HEK293T (cell line): ENCODE data around the gene DNAAF5.

Experiments used
- ARNT ChIP-seq: fragments of 450-650 bp; IDR thresholded peaks from 2 replicates; pipeline ENCODE4 v1.6.1; 2017; ENCODE audit warnings: mild to moderate bottlenecking
- BHLHE40 ChIP-seq: fragments of 450-650 bp; IDR thresholded peaks from 2 replicates; pipeline ENCODE4 v1.6.1; 2016; ENCODE audit warnings: mild to moderate bottlenecking, moderate library complexity, borderline replicate concordance
- ELF4 ChIP-seq: fragments of 450-650 bp; IDR thresholded peaks from 2 replicates; pipeline ENCODE4 v1.6.1; 2017; ENCODE audit warnings: antibody characterized with exemption
- FOXA1 ChIP-seq: fragments of 450-650 bp; IDR thresholded peaks from 2 replicates; pipeline ENCODE4 v1.6.1; 2016; ENCODE audit warnings: mild to moderate bottlenecking
- FOXM1 ChIP-seq: fragments of 450-650 bp; IDR thresholded peaks from 2 replicates; pipeline ENCODE4 v1.6.1; 2017; ENCODE audit warnings: mild to moderate bottlenecking, borderline replicate concordance
- HDGF ChIP-seq: fragments of 450-650 bp; IDR thresholded peaks from 2 replicates; pipeline ENCODE4 v1.6.1; 2017; ENCODE audit warnings: antibody characterized with exemption, borderline replicate concordance
- NFRKB ChIP-seq: fragments of 450-650 bp; IDR thresholded peaks from 2 replicates; pipeline ENCODE4 v1.6.1; 2016; ENCODE audit warnings: mild to moderate bottlenecking, moderate library complexity
- SP1 ChIP-seq: fragments of 450-650 bp; IDR thresholded peaks from 2 replicates; pipeline ENCODE4 v1.6.1; 2017
- SUZ12 ChIP-seq: fragments of 450-650 bp; IDR thresholded peaks from 2 replicates; pipeline ENCODE4 v1.6.1; 2016; ENCODE audit warnings: mild to moderate bottlenecking

DNA sequence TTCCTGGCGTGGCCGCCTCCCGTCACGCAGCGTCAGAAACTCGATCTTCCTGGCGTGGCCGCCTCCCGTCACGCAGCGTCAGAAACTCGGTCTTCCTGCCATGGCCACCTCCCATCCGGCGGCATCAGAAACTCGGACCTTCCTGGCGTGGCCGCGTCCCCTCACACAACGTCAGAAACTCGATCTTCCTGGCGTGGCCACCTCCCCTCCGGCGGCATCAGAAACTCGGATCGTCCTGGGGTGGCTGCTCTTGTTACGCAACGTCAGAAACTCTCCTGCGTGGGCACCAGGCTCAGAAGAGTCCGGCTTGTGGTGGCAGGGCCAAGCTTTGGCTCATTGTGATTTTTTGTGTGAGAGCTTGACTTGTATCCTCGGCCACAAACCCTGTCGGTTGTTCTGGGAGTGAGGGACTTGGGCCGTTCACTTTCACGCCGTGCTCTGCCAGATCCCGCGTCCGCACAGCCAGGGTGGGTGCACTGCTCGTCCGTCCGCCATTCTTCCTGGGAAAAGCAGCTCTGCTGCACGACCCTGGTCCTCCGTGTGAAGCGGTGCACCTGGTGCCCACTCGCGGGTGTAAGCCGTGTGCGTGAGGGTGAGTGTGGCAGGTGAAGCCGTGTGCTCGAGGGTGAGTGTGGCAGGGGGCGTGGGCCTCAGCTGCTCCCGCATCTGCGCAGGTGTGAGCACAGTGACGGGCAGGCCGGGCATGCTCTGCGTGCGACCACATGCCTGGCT is 56.4 kb downstream of the DNAAF5 start:
- TF ChIP-seq FOXA1 (no peak), ARNT (no peak), SP1 (no peak), SUZ12 (no peak), NFRKB (no peak), BHLHE40 (no peak), ELF4 (no peak), FOXM1 (no peak), HDGF (no peak)
